Measurements from ENCODE around the gene FBXO9. TPM values are rescaled to one million over a fixed set of nuclear protein-coding genes. Genes with fewer than 3 reads are reported as not detected.

The FBXO9 gene
- total and polyA plus RNA-seq, 4 donors: 36.8 to 79.1 (median 51.2) TPM

DNA sequence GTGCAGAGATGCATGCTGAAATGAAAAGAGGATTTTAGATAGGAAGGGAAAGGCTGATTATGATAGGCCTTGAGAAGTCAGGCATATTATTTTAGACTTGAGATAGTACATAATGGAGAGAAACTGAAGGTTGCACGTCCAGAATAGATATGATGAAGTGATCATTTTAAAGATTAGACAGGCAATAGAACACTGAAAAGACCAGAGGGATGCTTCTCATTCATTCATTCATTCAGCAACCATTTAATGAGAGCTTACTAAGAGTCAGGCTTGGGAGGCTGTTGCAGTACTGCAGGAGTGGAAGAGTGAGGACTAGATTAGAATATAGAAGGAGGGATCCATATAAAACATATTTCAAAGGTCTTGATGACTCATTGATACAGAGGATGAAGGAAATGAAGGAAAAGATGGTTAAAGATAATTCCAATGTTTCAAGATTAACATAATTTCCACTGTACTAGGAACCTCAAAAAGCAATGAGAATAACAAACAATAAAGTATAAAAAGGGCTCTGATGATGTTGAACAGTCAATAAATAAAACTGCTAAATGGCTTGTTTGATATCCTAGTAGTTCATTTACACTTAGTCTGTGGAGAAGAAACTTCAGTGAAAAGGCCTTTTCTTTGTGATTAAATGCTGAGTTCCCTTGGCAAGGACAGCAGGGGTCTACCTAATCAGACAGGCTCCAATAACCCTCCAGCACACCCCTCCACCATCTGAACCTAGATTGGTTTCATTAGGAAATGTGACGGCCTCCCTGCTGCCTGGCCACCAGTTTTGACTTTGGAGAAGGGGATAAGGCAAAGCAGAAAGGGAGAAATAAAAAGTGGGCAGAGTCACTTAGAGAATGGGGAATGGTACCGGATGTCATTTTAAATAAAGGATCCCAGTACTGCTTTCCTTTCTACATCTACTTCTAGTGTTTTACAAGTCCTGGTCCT is 5.3 kb upstream of the FBXO9 start (continued):
- TF ChIP-seq, protein P1, sequence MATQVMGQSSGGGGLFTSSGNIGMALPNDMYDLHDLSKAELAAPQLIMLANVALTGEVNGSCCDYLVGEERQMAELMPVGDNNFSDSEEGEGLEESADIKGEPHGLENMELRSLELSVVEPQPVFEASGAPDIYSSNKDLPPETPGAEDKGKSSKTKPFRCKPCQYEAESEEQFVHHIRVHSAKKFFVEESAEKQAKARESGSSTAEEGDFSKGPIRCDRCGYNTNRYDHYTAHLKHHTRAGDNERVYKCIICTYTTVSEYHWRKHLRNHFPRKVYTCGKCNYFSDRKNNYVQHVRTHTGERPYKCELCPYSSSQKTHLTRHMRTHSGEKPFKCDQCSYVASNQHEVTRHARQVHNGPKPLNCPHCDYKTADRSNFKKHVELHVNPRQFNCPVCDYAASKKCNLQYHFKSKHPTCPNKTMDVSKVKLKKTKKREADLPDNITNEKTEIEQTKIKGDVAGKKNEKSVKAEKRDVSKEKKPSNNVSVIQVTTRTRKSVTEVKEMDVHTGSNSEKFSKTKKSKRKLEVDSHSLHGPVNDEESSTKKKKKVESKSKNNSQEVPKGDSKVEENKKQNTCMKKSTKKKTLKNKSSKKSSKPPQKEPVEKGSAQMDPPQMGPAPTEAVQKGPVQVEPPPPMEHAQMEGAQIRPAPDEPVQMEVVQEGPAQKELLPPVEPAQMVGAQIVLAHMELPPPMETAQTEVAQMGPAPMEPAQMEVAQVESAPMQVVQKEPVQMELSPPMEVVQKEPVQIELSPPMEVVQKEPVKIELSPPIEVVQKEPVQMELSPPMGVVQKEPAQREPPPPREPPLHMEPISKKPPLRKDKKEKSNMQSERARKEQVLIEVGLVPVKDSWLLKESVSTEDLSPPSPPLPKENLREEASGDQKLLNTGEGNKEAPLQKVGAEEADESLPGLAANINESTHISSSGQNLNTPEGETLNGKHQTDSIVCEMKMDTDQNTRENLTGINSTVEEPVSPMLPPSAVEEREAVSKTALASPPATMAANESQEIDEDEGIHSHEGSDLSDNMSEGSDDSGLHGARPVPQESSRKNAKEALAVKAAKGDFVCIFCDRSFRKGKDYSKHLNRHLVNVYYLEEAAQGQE (IDR thresholded peaks at IDR 0.05): no peak
- TF ChIP-seq, protein P2, sequence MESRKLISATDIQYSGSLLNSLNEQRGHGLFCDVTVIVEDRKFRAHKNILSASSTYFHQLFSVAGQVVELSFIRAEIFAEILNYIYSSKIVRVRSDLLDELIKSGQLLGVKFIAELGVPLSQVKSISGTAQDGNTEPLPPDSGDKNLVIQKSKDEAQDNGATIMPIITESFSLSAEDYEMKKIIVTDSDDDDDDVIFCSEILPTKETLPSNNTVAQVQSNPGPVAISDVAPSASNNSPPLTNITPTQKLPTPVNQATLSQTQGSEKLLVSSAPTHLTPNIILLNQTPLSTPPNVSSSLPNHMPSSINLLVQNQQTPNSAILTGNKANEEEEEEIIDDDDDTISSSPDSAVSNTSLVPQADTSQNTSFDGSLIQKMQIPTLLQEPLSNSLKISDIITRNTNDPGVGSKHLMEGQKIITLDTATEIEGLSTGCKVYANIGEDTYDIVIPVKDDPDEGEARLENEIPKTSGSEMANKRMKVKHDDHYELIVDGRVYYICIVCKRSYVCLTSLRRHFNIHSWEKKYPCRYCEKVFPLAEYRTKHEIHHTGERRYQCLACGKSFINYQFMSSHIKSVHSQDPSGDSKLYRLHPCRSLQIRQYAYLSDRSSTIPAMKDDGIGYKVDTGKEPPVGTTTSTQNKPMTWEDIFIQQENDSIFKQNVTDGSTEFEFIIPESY (IDR thresholded peaks at IDR 0.05): no peak
- TF ChIP-seq, protein P3, sequence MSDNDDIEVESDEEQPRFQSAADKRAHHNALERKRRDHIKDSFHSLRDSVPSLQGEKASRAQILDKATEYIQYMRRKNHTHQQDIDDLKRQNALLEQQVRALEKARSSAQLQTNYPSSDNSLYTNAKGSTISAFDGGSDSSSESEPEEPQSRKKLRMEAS (IDR thresholded peaks at IDR 0.05): no peak
- TF ChIP-seq YY1 (IDR thresholded peaks at IDR 0.05) (no peak), HNF4G (IDR thresholded peaks at IDR 0.05) (no peak), TAF1 (conservative IDR thresholded peaks at IDR 0.05) (no peak), GABPA (IDR thresholded peaks at IDR 0.05 in 1 of 2, conservative IDR thresholded peaks at IDR 0.05 in 1 of 2) (no peak)

DNA sequence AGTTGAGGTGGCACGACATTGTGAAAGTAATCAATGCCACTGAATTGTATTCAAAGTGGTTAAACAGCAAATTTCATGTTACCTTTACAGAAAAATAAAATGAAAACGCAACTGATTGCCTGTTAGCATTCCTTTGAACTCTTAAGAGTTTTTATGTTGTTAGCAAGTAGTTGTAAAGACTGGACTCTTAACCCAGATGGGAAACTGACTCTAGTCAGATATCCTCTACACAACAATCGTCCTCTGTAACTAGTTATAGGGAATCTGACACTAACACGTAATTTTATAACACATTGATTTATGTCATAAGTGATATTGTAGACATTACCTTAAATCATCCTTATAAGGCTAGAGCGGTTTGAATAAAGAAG is 3.0 kb upstream of the FBXO9 start:
- H3K4me1 ChIP-seq (ENCODE audit: control insufficient read depth in 4 of 4, insufficient read depth in 4 of 4, low read length in 3 of 4): peaks cover 5 to 43% (median 28%) of the 10 kb centered on the region in 4 donors
- H3K4me3 ChIP-seq (ENCODE audit: low read depth in 1 of 3, low read length in 3 of 3): peak overlapping the region; percentile 66 to 95 (median 92)
- TF ChIP-seq JUND (IDR thresholded peaks at IDR 0.05): no peak
- TF ChIP-seq HNF4G (IDR thresholded peaks at IDR 0.05): no peak
- TF ChIP-seq, protein P4, sequence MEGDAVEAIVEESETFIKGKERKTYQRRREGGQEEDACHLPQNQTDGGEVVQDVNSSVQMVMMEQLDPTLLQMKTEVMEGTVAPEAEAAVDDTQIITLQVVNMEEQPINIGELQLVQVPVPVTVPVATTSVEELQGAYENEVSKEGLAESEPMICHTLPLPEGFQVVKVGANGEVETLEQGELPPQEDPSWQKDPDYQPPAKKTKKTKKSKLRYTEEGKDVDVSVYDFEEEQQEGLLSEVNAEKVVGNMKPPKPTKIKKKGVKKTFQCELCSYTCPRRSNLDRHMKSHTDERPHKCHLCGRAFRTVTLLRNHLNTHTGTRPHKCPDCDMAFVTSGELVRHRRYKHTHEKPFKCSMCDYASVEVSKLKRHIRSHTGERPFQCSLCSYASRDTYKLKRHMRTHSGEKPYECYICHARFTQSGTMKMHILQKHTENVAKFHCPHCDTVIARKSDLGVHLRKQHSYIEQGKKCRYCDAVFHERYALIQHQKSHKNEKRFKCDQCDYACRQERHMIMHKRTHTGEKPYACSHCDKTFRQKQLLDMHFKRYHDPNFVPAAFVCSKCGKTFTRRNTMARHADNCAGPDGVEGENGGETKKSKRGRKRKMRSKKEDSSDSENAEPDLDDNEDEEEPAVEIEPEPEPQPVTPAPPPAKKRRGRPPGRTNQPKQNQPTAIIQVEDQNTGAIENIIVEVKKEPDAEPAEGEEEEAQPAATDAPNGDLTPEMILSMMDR (IDR thresholded peaks at IDR 0.05; ENCODE audit: low read depth, low read length, missing input control): no peak
- TF ChIP-seq FOXA1 (IDR thresholded peaks at IDR 0.05): no peak
- TF ChIP-seq YY1 (IDR thresholded peaks at IDR 0.05): no peak
- TF ChIP-seq HNF4A (conservative IDR thresholded peaks at IDR 0.05): no peak
- no peak for TF ChIP-seq TAF1 (conservative IDR thresholded peaks at IDR 0.05)
- TF ChIP-seq RXRA (IDR thresholded peaks at IDR 0.05): no peak
- TF ChIP-seq, protein P2 (IDR thresholded peaks at IDR 0.05): no peak
- TF ChIP-seq NR2F2 (IDR thresholded peaks at IDR 0.05): no peak
- TF ChIP-seq, protein P3 (IDR thresholded peaks at IDR 0.05): no peak
- TF ChIP-seq SP1 (IDR thresholded peaks at IDR 0.05): no peak
- no peak for TF ChIP-seq FOXA2 (IDR thresholded peaks at IDR 0.05)
- no peak for TF ChIP-seq RAD21 (IDR thresholded peaks at IDR 0.05)
- no peak for TF ChIP-seq GABPA (IDR thresholded peaks at IDR 0.05 in 1 of 2, conservative IDR thresholded peaks at IDR 0.05 in 1 of 2)
- no peak for TF ChIP-seq EGR1 (IDR thresholded peaks at IDR 0.05; ENCODE audit: low read depth in 2 of 2)
- TF ChIP-seq, protein P5, sequence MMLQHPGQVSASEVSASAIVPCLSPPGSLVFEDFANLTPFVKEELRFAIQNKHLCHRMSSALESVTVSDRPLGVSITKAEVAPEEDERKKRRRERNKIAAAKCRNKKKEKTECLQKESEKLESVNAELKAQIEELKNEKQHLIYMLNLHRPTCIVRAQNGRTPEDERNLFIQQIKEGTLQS (IDR thresholded peaks at IDR 0.05): no peak
- TF ChIP-seq, protein P1 (IDR thresholded peaks at IDR 0.05): no peak
- 17% methylated on average over 5 of the region's 5 CpGs for WGBS
- H3K27ac ChIP-seq (ENCODE audit: low read depth in 1 of 2, low read length in 2 of 2): peak overlapping the region; percentile 91 to 96
- H3K27me3 ChIP-seq (ENCODE audit: control insufficient read depth in 4 of 4, insufficient read depth in 4 of 4, low read length in 3 of 4): no peaks in the 10 kb centered on the region
- H3K9me3 ChIP-seq (ENCODE audit: control insufficient read depth in 4 of 4, low read length in 3 of 4): no peaks in the 10 kb centered on the region
- no peak for DNase-seq (ENCODE audit: low spot score)
- no peaks in the 10 kb centered on the region for H3K36me3 ChIP-seq (ENCODE audit: control insufficient read depth in 4 of 4, insufficient read depth in 3 of 4, low read depth in 1 of 4, low read length in 3 of 4)
- H3K9ac ChIP-seq (ENCODE audit: low read depth in 1 of 2, low read length in 2 of 2): peak overlapping the region; percentile 83 to 90
